Panc1 (cell line): ENCODE measurements around the gene CUTA. TPM values are rescaled to one million over a fixed set of nuclear protein-coding genes. Genes with fewer than 3 reads are reported as not detected.

ENCODE experiments used
- ATAC-seq: fragments of 200-7000 bp; cut with Tn5 transposase; 2 replicates; pipeline ENCODE4 v1.9.1; 2020; ENCODE audit warnings: mild to moderate bottlenecking, moderate library complexity
- BruUV-seq: library from RNA; stranded (reverse); fragments of 400-500 nt; replicated peaks from 2 replicates; lab custom pipeline; 2021; lab: Mats Ljungman, UMichigan
- CTCF ChIA-PET: fragments of 300-600 bp; sonication (Branson Sonifier 250); formaldehyde crosslinking; loops from one replicate; lab custom pipeline; 2022; ENCODE audit warnings: antibody characterized with exemption; lab: Charles Lee
- POLR2A ChIA-PET: fragments of 300-600 bp; sonication (Branson Sonifier 250); formaldehyde crosslinking; loops from one replicate; lab custom pipeline; 2022; ENCODE audit warnings: antibody characterized with exemption; lab: Charles Lee
- DNase-seq: peaks from one replicate; pipeline ENCODE4 v3.0.0-alpha.2; 2010; ENCODE audit warnings: low read depth, low spot score
- H3K27ac ChIP-seq: 2 replicates; pipeline ENCODE4 v1.5.1; 2011; ENCODE audit warnings: mild to moderate bottlenecking, low read length, inconsistent platforms
- H3K27me3 ChIP-seq: fragments of 200-500 bp; sonication (Bioruptor generic); 2 replicates; pipeline ENCODE4 v1.6.0; 2014; ENCODE audit warnings: low read length, inconsistent platforms; ENCODE audit not compliant: control insufficient read depth, insufficient read depth
- H3K36me3 ChIP-seq: fragments of 200-500 bp; sonication (Bioruptor generic); 2 replicates; pipeline ENCODE4 v1.5.1; 2014; ENCODE audit warnings: inconsistent platforms, mild to moderate bottlenecking, low read length, moderate library complexity; ENCODE audit not compliant: control insufficient read depth, insufficient read depth
- H3K4me1 ChIP-seq: 2 replicates; pipeline ENCODE4 v1.5.1; 2011; ENCODE audit warnings: inconsistent platforms, mild to moderate bottlenecking, low read length, moderate library complexity; ENCODE audit not compliant: control insufficient read depth, insufficient read depth
- H3K4me3 ChIP-seq, 2 experiments: 2 replicates each; pipeline ENCODE4 v1.5.1; 2011 to 2012; ENCODE audit warnings: low read depth in 2 of 2, low read length in 2 of 2, mild to moderate bottlenecking in 2 of 2, inconsistent platforms in 1 of 2, moderate library complexity in 1 of 2
- H3K9me3 ChIP-seq: fragments of 200-500 bp; sonication (Bioruptor generic); 2 replicates; pipeline ENCODE4 v1.5.1; 2014; ENCODE audit warnings: low read depth, mild to moderate bottlenecking, inconsistent platforms, low read length, moderate library complexity; ENCODE audit not compliant: control insufficient read depth, insufficient read depth
- POLR2AphosphoS5 ChIP-seq: IDR thresholded peaks from 2 replicates; pipeline ENCODE4 v1.6.1; 2012; ENCODE audit warnings: mild to moderate bottlenecking, low read depth, low read length, moderate library complexity
- SIN3A ChIP-seq: IDR thresholded peaks from 2 replicates; pipeline ENCODE4 v1.6.1; 2012; ENCODE audit warnings: low read depth, mild to moderate bottlenecking, low read length, moderate library complexity, borderline replicate concordance; ENCODE audit not compliant: insufficient read depth
- TCF7L2 ChIP-seq: IDR thresholded peaks from 2 replicates; pipeline ENCODE4 v1.6.1; 2011; ENCODE audit warnings: mild to moderate bottlenecking, low read depth, low read length, inconsistent platforms
- in situ Hi-C: cut with HindIII; loops from 2 replicates; pipeline ENCODE4 v1.10.0; 2016; ENCODE audit warnings: low sequenced_read_pairs, low pct_unique_long_range_greater_than_20kb
- intact Hi-C: fragments of 100-400 bp; cut with micrococcal nuclease; formaldehyde crosslinking; loops from one replicate; pipeline ENCODE4 v1.10.0; 2022; ENCODE audit not compliant: unreplicated experiment
- total RNA-seq: library from RNA; stranded (reverse); gene quantifications from one replicate; pipeline ENCODE4 v1.2.1, GENCODE V29; 2021; ENCODE audit not compliant: unreplicated experiment
- TF ChIP-seq, protein P1 (sequence below), 2 experiments: IDR thresholded peaks; 2 replicates each; pipeline ENCODE4 v1.6.1; 2011 to 2012; ENCODE audit warnings: low read depth in 2 of 2, control low read depth in 1 of 2, low read length in 1 of 2, mild to moderate bottlenecking in 1 of 2, moderate library complexity in 1 of 2; ENCODE audit not compliant: insufficient read depth in 1 of 2
- TF ChIP-seq, protein P2 (sequence below): fragments of 450-650 bp; IDR thresholded peaks from 2 replicates; pipeline ENCODE4 v1.5.1; 2017; ENCODE audit warnings: mild to moderate bottlenecking

Gene CUTA
- total RNA-seq, 1 experiment from 2014 or later: 338 TPM

DNA sequence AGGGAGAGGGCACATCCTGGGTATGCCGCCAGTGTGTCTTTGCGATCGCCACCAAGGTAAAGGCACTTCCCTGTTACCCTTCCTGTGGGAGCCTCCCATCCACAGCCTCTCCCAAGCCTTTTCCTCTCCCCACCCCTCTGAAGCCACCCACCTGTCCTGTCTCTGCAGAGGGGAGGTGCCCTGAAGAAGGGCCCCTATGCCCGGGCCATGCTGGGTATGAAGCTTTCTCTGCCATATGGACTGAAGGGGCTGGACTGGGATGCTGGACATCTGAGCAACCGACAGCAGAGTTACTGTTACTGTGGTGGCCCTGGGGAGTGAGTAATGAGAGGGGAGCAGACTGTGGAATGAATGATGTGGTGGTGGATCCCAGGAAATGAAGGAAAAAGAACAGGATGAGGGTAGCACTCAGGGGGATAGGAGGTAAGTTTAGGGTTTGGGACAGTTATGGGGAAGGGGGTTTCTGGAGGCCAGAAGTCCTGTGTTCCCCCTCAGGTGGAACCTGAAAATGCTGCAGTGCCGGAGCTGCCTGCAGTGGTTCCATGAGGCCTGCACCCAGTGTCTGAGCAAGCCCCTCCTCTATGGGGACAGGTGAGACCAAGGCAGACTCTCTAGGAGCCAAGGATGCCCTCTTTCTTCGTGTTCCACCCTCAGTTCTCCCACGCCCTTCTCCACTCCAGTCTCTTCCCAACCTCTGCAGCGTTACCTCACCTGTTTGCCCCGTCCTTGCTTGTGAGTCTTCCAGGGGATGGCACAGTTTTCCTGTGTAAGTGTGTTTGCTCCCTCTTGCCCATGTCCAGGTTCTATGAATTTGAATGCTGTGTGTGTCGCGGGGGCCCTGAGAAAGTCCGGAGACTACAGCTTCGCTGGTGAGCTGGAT is 4.4 kb downstream of the CUTA start:
- Histone ChIP-seq H3K27ac (peak overlapping the region; percentile 17; the same call in 1 of the 2 replicates), H3K36me3 (peaks cover 3% of the 10 kb centered on the region), H3K9me3 (no peaks in the 10 kb centered on the region), H3K27me3 (no peaks in the 10 kb centered on the region), H3K4me3 (no peak overlapping the region), H3K4me1 (peaks cover 40% of the 10 kb centered on the region)
- TF ChIP-seq, protein P1, sequence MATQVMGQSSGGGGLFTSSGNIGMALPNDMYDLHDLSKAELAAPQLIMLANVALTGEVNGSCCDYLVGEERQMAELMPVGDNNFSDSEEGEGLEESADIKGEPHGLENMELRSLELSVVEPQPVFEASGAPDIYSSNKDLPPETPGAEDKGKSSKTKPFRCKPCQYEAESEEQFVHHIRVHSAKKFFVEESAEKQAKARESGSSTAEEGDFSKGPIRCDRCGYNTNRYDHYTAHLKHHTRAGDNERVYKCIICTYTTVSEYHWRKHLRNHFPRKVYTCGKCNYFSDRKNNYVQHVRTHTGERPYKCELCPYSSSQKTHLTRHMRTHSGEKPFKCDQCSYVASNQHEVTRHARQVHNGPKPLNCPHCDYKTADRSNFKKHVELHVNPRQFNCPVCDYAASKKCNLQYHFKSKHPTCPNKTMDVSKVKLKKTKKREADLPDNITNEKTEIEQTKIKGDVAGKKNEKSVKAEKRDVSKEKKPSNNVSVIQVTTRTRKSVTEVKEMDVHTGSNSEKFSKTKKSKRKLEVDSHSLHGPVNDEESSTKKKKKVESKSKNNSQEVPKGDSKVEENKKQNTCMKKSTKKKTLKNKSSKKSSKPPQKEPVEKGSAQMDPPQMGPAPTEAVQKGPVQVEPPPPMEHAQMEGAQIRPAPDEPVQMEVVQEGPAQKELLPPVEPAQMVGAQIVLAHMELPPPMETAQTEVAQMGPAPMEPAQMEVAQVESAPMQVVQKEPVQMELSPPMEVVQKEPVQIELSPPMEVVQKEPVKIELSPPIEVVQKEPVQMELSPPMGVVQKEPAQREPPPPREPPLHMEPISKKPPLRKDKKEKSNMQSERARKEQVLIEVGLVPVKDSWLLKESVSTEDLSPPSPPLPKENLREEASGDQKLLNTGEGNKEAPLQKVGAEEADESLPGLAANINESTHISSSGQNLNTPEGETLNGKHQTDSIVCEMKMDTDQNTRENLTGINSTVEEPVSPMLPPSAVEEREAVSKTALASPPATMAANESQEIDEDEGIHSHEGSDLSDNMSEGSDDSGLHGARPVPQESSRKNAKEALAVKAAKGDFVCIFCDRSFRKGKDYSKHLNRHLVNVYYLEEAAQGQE (IDR thresholded peaks at IDR 0.05; ENCODE audit: insufficient read depth in 1 of 2, low read depth in 2 of 2, low read length in 1 of 2): no peak
- TF ChIP-seq, protein P2, sequence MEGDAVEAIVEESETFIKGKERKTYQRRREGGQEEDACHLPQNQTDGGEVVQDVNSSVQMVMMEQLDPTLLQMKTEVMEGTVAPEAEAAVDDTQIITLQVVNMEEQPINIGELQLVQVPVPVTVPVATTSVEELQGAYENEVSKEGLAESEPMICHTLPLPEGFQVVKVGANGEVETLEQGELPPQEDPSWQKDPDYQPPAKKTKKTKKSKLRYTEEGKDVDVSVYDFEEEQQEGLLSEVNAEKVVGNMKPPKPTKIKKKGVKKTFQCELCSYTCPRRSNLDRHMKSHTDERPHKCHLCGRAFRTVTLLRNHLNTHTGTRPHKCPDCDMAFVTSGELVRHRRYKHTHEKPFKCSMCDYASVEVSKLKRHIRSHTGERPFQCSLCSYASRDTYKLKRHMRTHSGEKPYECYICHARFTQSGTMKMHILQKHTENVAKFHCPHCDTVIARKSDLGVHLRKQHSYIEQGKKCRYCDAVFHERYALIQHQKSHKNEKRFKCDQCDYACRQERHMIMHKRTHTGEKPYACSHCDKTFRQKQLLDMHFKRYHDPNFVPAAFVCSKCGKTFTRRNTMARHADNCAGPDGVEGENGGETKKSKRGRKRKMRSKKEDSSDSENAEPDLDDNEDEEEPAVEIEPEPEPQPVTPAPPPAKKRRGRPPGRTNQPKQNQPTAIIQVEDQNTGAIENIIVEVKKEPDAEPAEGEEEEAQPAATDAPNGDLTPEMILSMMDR: no peak
- TF ChIP-seq POLR2AphosphoS5 (0 out of 2 replicates have a peak, but pooled peaks have one; percentile 16), TCF7L2 (no peak), SIN3A (no peak)
- BruUV-seq: no TSS peak
- intact Hi-C loops (no loop called here), in situ Hi-C loops (no loop called here)
- ChIA-PET POLR2A (interaction anchor here (0.5 kb wide), 1 partner anchor 138 kb away, joined by 3 read pairs; no protein-coding TSS in a partner anchor), CTCF (no interaction called here)
- no peak for DNase-seq
- no peak for ATAC-seq

DNA sequence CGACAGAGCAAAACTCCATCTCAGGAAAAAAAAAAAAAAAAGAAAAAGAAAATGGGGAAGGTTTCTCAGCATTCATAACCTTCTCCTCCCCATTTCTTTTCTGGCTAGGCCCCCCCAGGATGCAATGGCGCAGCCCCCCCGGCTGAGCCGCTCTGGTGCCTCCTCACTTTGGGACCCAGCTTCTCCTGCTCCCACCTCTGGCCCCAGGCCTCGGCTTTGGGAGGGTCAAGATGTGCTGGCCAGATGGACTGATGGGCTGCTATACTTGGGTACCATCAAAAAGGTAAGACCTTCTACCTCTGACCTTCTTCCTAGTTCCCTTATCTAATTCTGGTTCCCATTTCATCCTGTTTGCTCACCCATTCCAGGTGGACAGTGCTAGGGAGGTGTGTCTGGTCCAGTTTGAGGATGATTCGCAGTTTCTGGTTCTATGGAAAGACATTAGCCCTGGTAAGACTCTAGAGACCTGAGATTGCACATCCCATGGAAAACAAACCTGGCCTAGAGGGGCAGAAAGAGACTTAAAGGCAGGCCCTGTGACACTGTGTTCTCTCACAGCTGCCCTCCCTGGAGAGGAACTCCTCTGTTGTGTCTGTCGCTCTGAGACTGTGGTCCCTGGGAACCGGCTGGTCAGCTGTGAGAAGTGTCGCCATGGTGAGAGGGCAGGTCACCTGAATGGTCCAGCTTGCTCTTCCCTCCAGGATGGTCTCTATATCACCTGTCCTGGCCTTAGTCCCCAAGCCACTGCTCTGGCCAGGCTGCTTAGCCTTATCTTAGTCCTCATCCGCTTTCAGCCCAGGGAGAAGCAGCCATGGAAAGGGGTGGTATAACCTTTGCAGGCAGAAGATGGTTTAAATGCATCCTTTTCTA is 5.5 kb downstream of the CUTA start:
- H3K9me3 ChIP-seq: no peaks in the 10 kb centered on the region
- BruUV-seq: TSS peak; percentile 41
- intact Hi-C loops (no loop called here), in situ Hi-C loops (no loop called here)
- DNase-seq (no peak), ATAC-seq (no peak)
- TF ChIP-seq POLR2AphosphoS5 (no peak; the same call in 1 of the 2 replicates), TCF7L2 (no peak), SIN3A (no peak)
- TF ChIP-seq, protein P2: no peak
- TF ChIP-seq, protein P1 (IDR thresholded peaks at IDR 0.05; ENCODE audit: insufficient read depth in 1 of 2, low read depth in 2 of 2, low read length in 1 of 2): no peak
- peaks cover 38% of the 10 kb centered on the region for H3K4me1 ChIP-seq
- ChIA-PET POLR2A (no interaction called here), CTCF (interaction anchor here (0.6 to 0.9 kb wide), 2 partner anchors 14 to 164 kb away, joined by 5 to 7 read pairs; no protein-coding TSS in a partner anchor)
- no peaks in the 10 kb centered on the region for H3K27me3 ChIP-seq
- peak overlapping the region in 1 of 2 experiments; percentile 83; a peak in 2 of 4 replicates for H3K4me3 ChIP-seq
- H3K36me3 ChIP-seq: peaks cover 8% of the 10 kb centered on the region
- 0 out of 2 replicates have a peak overlapping the region, but pooled peaks have one; percentile 37 for H3K27ac ChIP-seq
